GM12891 (cell line): ENCODE measurements around the gene USP46.

ENCODE experiments used
- POLR2A ChIP-seq: IDR thresholded peaks from 2 replicates; pipeline ENCODE4 v1.6.1; 2011; ENCODE audit warnings: low read depth, low read length, control low read depth
- POLR2AphosphoS5 ChIP-seq: IDR thresholded peaks from 2 replicates; pipeline ENCODE4 v1.6.1; 2011; ENCODE audit warnings: low read depth, low read length, control low read depth

GRCh38 chr4:52576326-52576725 is 82.8 kb downstream of the USP46 start:
- TF ChIP-seq POLR2AphosphoS5 (no peak), POLR2A (no peak)
